Calu3 (cell line): ENCODE data around the gene POFUT1. TPM values are rescaled to one million over a fixed set of nuclear protein-coding genes. Genes with fewer than 3 reads are reported as not detected.

ENCODE experiments used
- BruUV-seq: library from RNA; stranded (reverse); fragments of 400-500 nt; replicated peaks from 2 replicates; lab custom pipeline; 2021; lab: Mats Ljungman, UMichigan
- CTCF ChIA-PET: fragments of 300-600 bp; sonication (Branson Sonifier 250); formaldehyde crosslinking; loops from one replicate; lab custom pipeline; 2022; ENCODE audit warnings: antibody characterized with exemption; lab: Charles Lee
- DNase-seq: peaks from one replicate; pipeline ENCODE4 v3.0.0; 2022
- H3K27ac Mint-ChIP-seq: one replicate; pipeline ENCODE4 v1.8.0; 2022; ENCODE audit warnings: mixed read lengths; ENCODE audit not compliant: unreplicated experiment
- H3K27me3 Mint-ChIP-seq: one replicate; pipeline ENCODE4 v1.8.0; 2022; ENCODE audit warnings: mixed read lengths; ENCODE audit not compliant: unreplicated experiment
- H3K36me3 Mint-ChIP-seq: one replicate; pipeline ENCODE4 v1.8.0; 2022; ENCODE audit warnings: mild to moderate bottlenecking, moderate library complexity, mixed read lengths; ENCODE audit not compliant: insufficient read depth, unreplicated experiment
- H3K4me1 Mint-ChIP-seq: one replicate; pipeline ENCODE4 v1.8.0; 2022; ENCODE audit warnings: mild to moderate bottlenecking, low read depth, mixed read lengths; ENCODE audit not compliant: unreplicated experiment
- H3K4me3 Mint-ChIP-seq: one replicate; pipeline ENCODE4 v1.8.0; 2022; ENCODE audit warnings: mild to moderate bottlenecking, low read depth, moderate library complexity, mixed read lengths; ENCODE audit not compliant: unreplicated experiment
- H3K9me3 Mint-ChIP-seq: one replicate; pipeline ENCODE4 v1.8.0; 2022; ENCODE audit warnings: low read depth, mixed read lengths; ENCODE audit not compliant: unreplicated experiment
- intact Hi-C: fragments of 100-400 bp; cut with micrococcal nuclease; formaldehyde crosslinking; loops from one replicate; pipeline ENCODE4 v1.10.0; 2022; ENCODE audit not compliant: unreplicated experiment
- total RNA-seq: library from RNA; stranded (reverse); gene quantifications from 2 replicates; pipeline ENCODE4 v1.2.3, GENCODE V29; 2022
- TF ChIP-seq, protein P1 (sequence below): fragments of 200-600 bp; IDR thresholded peaks from one replicate; pipeline ENCODE4 v1.8.0; 2022; ENCODE audit warnings: antibody characterized with exemption; ENCODE audit not compliant: unreplicated experiment

POFUT1 gene
- total RNA-seq, 1 experiment from 2014 or later: 87.3 TPM

DNA sequence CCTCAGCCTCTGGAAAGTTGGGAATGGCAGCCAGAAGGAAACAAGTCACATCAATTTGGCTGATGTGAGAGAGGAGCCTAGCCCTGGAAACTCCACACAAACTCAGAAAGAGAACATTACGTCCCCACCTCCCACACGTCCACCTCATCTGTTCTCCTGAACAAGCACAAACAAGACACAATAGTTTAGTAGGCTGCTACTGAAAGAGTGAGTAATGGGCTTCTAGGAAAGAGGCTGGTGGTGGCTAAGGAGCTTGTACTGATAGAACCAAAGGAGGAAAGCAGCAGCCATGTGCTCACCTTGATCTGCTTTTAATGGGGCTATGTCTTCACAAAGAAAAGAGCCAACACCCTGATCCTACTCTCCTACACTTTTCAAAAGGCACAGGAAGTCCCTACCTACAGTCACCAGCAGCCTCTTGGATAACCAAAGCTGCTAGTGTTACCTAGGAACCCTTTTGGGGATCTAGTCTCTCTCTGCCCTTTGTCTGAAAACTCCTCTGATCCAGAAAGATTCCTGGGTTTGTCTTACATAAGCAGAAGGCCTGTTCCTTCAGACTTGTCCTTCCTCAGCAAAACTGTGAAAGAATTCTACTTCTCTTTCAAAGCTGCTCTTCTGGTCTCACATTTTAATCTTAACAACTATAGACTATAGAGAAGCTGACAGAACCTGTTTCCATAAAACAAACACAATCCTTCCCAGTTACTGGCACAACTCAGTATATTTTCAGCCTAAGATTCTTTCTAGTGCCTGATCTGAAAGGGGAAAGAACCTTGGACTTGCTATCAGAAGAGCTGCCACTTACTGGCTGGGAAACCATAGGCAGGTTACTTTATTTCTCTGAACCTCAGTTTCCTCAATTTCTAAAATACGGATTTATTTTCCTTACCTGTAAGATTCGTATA, 3.2 kb upstream of the POFUT1 start:
- no peak for DNase-seq
- peak overlapping the region; percentile 26 for H3K27ac Mint-ChIP-seq
- H3K27me3 Mint-ChIP-seq: no peaks in the 10 kb centered on the region
- peaks cover 63% of the 10 kb centered on the region for H3K36me3 Mint-ChIP-seq
- H3K9me3 Mint-ChIP-seq: no peaks in the 10 kb centered on the region
- BruUV-seq: no TSS peak
- H3K4me1 Mint-ChIP-seq: peaks cover 42% of the 10 kb centered on the region
- intact Hi-C loops: no loop called here
- CTCF ChIA-PET: interaction anchor here (0.6 kb wide), 2 partner anchors 530 to 615 kb away, joined by 3 to 4 read pairs; partner anchors contain the start of gene MAPRE1
- TF ChIP-seq, protein P1, sequence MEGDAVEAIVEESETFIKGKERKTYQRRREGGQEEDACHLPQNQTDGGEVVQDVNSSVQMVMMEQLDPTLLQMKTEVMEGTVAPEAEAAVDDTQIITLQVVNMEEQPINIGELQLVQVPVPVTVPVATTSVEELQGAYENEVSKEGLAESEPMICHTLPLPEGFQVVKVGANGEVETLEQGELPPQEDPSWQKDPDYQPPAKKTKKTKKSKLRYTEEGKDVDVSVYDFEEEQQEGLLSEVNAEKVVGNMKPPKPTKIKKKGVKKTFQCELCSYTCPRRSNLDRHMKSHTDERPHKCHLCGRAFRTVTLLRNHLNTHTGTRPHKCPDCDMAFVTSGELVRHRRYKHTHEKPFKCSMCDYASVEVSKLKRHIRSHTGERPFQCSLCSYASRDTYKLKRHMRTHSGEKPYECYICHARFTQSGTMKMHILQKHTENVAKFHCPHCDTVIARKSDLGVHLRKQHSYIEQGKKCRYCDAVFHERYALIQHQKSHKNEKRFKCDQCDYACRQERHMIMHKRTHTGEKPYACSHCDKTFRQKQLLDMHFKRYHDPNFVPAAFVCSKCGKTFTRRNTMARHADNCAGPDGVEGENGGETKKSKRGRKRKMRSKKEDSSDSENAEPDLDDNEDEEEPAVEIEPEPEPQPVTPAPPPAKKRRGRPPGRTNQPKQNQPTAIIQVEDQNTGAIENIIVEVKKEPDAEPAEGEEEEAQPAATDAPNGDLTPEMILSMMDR: no peak
- H3K4me3 Mint-ChIP-seq: no peak overlapping the region

DNA sequence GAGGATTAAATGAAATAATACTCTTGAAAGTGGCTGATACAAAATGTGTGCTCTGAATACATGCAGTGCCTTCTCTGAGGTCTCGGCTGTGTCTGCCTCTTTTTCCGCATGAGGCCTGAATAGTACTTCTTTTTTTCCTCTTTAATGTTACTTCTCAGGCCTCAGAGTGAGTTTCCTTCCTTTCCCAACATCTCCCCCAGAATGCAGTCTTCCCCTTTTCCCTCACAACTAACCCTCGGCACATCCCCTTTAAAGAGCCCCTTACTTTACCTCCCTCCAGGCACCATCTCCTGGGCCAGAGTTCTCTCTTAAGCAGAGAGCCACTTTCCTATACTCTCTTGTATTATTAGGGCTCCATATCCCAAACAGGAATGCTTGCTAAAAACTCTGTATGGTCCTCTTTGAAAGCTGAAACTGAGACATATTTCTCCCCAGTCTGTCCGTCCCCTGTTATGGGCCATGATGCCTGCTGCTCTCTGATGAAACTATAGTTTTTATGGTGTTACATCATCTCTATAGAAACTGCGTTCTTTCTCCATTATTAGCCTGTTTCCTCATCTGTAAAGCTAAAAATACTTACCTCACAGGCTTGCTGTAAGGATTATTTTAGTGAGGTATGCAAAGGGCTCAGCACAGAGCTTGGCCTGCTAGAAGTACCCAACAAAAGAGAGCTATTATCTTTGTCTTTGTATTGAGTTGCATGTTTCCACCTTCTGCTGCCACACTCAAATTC, 2.4 kb upstream of the POFUT1 start:
- Mint-ChIP-seq H3K27me3 (no peaks in the 10 kb centered on the region), H3K9me3 (no peaks in the 10 kb centered on the region), H3K36me3 (peaks cover 70% of the 10 kb centered on the region), H3K27ac (peak overlapping the region; percentile 26), H3K4me1 (peaks cover 50% of the 10 kb centered on the region), H3K4me3 (peak overlapping the region; percentile 90)
- CTCF ChIA-PET: interaction anchor here (0.6 kb wide), 1 partner anchor 530 kb away, joined by 4 read pairs; no protein-coding TSS in a partner anchor
- TF ChIP-seq, protein P1: no peak
- TSS peak; percentile 38 for BruUV-seq
- intact Hi-C loops: no loop called here
- no peak for DNase-seq

DNA sequence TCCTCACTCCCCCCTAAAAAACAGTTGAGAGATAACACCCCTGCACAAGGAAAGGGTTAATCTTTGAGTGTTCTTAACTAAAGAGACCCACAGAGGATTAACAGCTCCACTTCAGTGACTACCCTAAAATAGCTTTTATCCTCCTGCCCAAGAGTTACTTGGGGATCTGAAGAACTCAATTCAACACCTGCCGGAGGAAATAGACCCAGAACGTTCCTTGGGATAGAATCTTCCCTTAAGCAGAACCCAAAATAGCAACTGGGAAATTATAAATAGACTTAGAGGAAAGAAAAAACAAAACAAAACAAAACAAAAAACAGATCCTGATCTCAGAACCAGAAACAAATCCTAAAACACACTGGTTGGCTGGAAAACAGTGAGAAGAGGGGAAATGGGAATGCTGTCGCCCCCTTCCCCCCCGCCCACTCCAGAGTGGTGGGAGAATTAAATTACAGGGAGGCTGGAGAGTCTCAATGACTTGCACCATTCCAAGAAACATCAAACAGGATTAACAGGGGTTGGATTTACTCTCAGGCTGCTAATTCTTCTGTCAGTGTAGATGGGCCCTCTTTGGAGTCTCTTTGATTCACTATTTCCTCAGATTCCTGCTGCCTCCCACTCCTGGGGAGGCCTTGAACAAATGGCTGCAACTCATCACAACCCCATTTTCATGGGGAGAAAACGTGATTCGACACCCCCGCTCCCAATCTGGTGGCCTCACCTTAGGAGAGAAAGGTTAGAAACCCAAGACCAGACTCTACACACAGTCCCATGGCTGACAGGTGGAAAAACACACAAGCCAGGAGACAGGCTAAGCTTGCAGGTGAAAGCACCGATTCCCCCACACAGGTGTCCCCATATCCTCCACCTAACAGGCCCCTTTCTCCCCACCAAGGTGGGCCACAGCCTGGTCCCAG, 1.6 kb upstream of the POFUT1 start:
- no TSS peak for BruUV-seq

More for the DNA sequence above, 1.6 kb upstream of the POFUT1 start:
- DNase-seq: no peak
- H3K36me3 Mint-ChIP-seq: peaks cover 64% of the 10 kb centered on the region
- H3K9me3 Mint-ChIP-seq: no peaks in the 10 kb centered on the region
- CTCF ChIA-PET: no interaction called here
- intact Hi-C loops: no loop called here
- peak overlapping the region; percentile 90 for H3K4me3 Mint-ChIP-seq
- H3K4me1 Mint-ChIP-seq: peaks cover 53% of the 10 kb centered on the region
- no peaks in the 10 kb centered on the region for H3K27me3 Mint-ChIP-seq
- TF ChIP-seq, protein P1: no peak
- H3K27ac Mint-ChIP-seq: peak overlapping the region; percentile 90
